Mononuclear cell (primary cell): ENCODE data around the gene GAS7. TPM values are rescaled to one million over a fixed set of nuclear protein-coding genes. Genes with fewer than 3 reads are reported as not detected.

Experiments used
- H3K27me3 ChIP-seq: 2 replicates; pipeline ENCODE4 v1.6.0; 2011; ENCODE audit warnings: low read length, control low read depth; ENCODE audit not compliant: insufficient read depth
- H3K4me1 ChIP-seq: 2 replicates; pipeline ENCODE4 v1.5.1; 2011; ENCODE audit warnings: mild to moderate bottlenecking, low read length, control low read depth; ENCODE audit not compliant: insufficient read depth
- H3K4me3 ChIP-seq: 2 replicates; pipeline ENCODE4 v1.5.1; 2011; ENCODE audit warnings: mild to moderate bottlenecking, low read length, moderate library complexity
- H3K9me3 ChIP-seq: 2 replicates; pipeline ENCODE4 v1.5.1; 2011; ENCODE audit warnings: low read depth, mild to moderate bottlenecking, control low read depth, low read length
- total RNA-seq: library from RNA; depleted of rRNA; stranded (reverse); fragments of >200 nt; gene quantifications from one replicate; pipeline ENCODE4 v1.2.3, GENCODE V29; 2012

Gene GAS7
- total RNA-seq, 1 donor, result 38.4 TPM

- H3K27me3 ChIP-seq, result no peaks in the 10 kb centered on the region
- H3K4me1 ChIP-seq, result peaks cover 67% of the 10 kb centered on the region
- H3K4me3 ChIP-seq, result no peak overlapping the region
- no peaks in the 10 kb centered on the region for H3K9me3 ChIP-seq
Measured at GRCh38 chr17:10169290-10169689, 29.1 kb downstream of the GAS7 start.

GRCh38 chr17:10166176-10166935 is 32.0 kb downstream of the GAS7 start:
- Histone ChIP-seq H3K4me1 (peaks cover 43% of the 10 kb centered on the region), H3K27me3 (no peaks in the 10 kb centered on the region), H3K9me3 (no peaks in the 10 kb centered on the region), H3K4me3 (no peak overlapping the region)

- Histone ChIP-seq H3K27me3 (no peaks in the 10 kb centered on the region), H3K4me1 (peaks cover 21% of the 10 kb centered on the region), H3K9me3 (no peaks in the 10 kb centered on the region), H3K4me3 (no peak overlapping the region)
Measured at GRCh38 chr17:10162096-10162495, 36.3 kb downstream of the GAS7 start.

- no peak overlapping the region for H3K4me3 ChIP-seq
- peaks cover 28% of the 10 kb centered on the region for H3K4me1 ChIP-seq
- H3K9me3 ChIP-seq, result no peaks in the 10 kb centered on the region
- H3K27me3 ChIP-seq, result no peaks in the 10 kb centered on the region
Measured at GRCh38 chr17:10161386-10161785, 37.0 kb downstream of the GAS7 start.

GRCh38 chr17:10156948-10157607 is 41.3 kb downstream of the GAS7 start:
- Histone ChIP-seq H3K27me3 (no peaks in the 10 kb centered on the region), H3K4me1 (peaks cover 55% of the 10 kb centered on the region), H3K4me3 (no peak overlapping the region), H3K9me3 (no peaks in the 10 kb centered on the region)

GRCh38 chr17:10156599-10156947 is 41.8 kb downstream of the GAS7 start:
- no peaks in the 10 kb centered on the region for H3K27me3 ChIP-seq
- H3K4me1 ChIP-seq, result peaks cover 57% of the 10 kb centered on the region
- no peaks in the 10 kb centered on the region for H3K9me3 ChIP-seq
- H3K4me3 ChIP-seq, result no peak overlapping the region

GRCh38 chr17:10156077-10156435 is 42.4 kb downstream of the GAS7 start:
- H3K4me1 ChIP-seq, result peaks cover 62% of the 10 kb centered on the region
- no peaks in the 10 kb centered on the region for H3K27me3 ChIP-seq
- H3K9me3 ChIP-seq, result no peaks in the 10 kb centered on the region
- H3K4me3 ChIP-seq, result no peak overlapping the region

GRCh38 chr17:10155371-10156076 is 42.9 kb downstream of the GAS7 start:
- Histone ChIP-seq H3K27me3 (no peaks in the 10 kb centered on the region), H3K4me3 (no peak overlapping the region), H3K4me1 (peaks cover 68% of the 10 kb centered on the region), H3K9me3 (no peaks in the 10 kb centered on the region)

- H3K4me3 ChIP-seq, result no peak overlapping the region
- H3K27me3 ChIP-seq, result no peaks in the 10 kb centered on the region
- H3K4me1 ChIP-seq, result peaks cover 80% of the 10 kb centered on the region
- no peaks in the 10 kb centered on the region for H3K9me3 ChIP-seq
Measured at GRCh38 chr17:10151667-10152496, 46.5 kb downstream of the GAS7 start.

- Histone ChIP-seq H3K4me1 (peaks cover 80% of the 10 kb centered on the region), H3K9me3 (no peaks in the 10 kb centered on the region), H3K27me3 (no peaks in the 10 kb centered on the region), H3K4me3 (no peak overlapping the region)
Measured at GRCh38 chr17:10149573-10150399, 48.6 kb downstream of the GAS7 start.

GRCh38 chr17:10147761-10148415 is 50.5 kb downstream of the GAS7 start:
- no peak overlapping the region for H3K4me3 ChIP-seq
- H3K27me3 ChIP-seq, result no peaks in the 10 kb centered on the region
- H3K4me1 ChIP-seq, result peaks cover 78% of the 10 kb centered on the region
- no peaks in the 10 kb centered on the region for H3K9me3 ChIP-seq

- Histone ChIP-seq H3K9me3 (no peaks in the 10 kb centered on the region), H3K4me3 (no peak overlapping the region), H3K4me1 (peaks cover 70% of the 10 kb centered on the region), H3K27me3 (no peaks in the 10 kb centered on the region)
Measured at GRCh38 chr17:10147040-10147439, 51.4 kb downstream of the GAS7 start.

GRCh38 chr17:10144982-10145381 is 53.4 kb downstream of the GAS7 start:
- Histone ChIP-seq H3K27me3 (no peaks in the 10 kb centered on the region), H3K9me3 (no peaks in the 10 kb centered on the region), H3K4me1 (peaks cover 50% of the 10 kb centered on the region), H3K4me3 (no peak overlapping the region)

GRCh38 chr17:10144456-10144855 is 54.0 kb downstream of the GAS7 start:
- H3K4me1 ChIP-seq, result peaks cover 50% of the 10 kb centered on the region

More at GRCh38 chr17:10144456-10144855, 54.0 kb downstream of the GAS7 start:
- no peak overlapping the region for H3K4me3 ChIP-seq
- H3K27me3 ChIP-seq, result no peaks in the 10 kb centered on the region
- no peaks in the 10 kb centered on the region for H3K9me3 ChIP-seq
